ENCODE data around the gene MLST8.

DNA sequence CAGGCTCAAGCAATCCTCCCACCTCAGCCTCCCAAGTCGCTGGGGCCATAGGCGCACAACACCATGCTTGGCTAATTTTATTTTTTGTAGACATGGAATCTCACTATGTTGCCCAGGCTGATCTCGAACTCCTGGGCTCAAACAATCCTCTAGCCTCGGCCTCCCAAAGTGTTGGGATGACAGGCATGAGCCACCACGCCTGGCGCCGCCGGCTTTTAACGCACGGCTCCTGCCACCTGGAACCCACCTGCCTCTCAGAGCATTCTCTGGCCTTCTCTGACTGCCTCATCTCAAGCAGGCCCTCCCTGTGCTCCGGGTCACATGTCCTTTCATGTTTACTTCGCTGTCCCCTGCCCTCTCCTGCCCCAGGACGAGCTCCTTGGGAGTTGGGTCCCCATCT, 19.2 kb upstream of the MLST8 start:
- TF ChIP-seq EP300 (IDR thresholded peaks at IDR 0.05; ENCODE audit: borderline replicate concordance in 1 of 2, low read depth in 2 of 2, low read length in 2 of 2) (no peak), JUND (IDR thresholded peaks at IDR 0.05; ENCODE audit: low read length) (no peak), YY1 (IDR thresholded peaks at IDR 0.05; ENCODE audit: low read depth, low read length) (no peak), SUZ12 (IDR thresholded peaks at IDR 0.05; ENCODE audit: low read length) (no peak), RXRA (IDR thresholded peaks at IDR 0.05; ENCODE audit: insufficient read depth, low read depth, low read length) (no peak), POLR2A (IDR thresholded peaks at IDR 0.05; ENCODE audit: control extremely low read depth in 1 of 2, low read depth in 2 of 2, low read length in 2 of 2) (no peak), CEBPB (IDR thresholded peaks at IDR 0.05; ENCODE audit: low read depth, low read length) (no peak), TCF12 (IDR thresholded peaks at IDR 0.05; ENCODE audit: low read depth, low read length) (no peak)
- TF ChIP-seq, protein P1, sequence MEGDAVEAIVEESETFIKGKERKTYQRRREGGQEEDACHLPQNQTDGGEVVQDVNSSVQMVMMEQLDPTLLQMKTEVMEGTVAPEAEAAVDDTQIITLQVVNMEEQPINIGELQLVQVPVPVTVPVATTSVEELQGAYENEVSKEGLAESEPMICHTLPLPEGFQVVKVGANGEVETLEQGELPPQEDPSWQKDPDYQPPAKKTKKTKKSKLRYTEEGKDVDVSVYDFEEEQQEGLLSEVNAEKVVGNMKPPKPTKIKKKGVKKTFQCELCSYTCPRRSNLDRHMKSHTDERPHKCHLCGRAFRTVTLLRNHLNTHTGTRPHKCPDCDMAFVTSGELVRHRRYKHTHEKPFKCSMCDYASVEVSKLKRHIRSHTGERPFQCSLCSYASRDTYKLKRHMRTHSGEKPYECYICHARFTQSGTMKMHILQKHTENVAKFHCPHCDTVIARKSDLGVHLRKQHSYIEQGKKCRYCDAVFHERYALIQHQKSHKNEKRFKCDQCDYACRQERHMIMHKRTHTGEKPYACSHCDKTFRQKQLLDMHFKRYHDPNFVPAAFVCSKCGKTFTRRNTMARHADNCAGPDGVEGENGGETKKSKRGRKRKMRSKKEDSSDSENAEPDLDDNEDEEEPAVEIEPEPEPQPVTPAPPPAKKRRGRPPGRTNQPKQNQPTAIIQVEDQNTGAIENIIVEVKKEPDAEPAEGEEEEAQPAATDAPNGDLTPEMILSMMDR (IDR thresholded peaks at IDR 0.05; ENCODE audit: control extremely low read depth in 1 of 3, insufficient read depth in 1 of 3, low read depth in 1 of 3, low read length in 3 of 3) = no peak
- TF ChIP-seq, protein P2, sequence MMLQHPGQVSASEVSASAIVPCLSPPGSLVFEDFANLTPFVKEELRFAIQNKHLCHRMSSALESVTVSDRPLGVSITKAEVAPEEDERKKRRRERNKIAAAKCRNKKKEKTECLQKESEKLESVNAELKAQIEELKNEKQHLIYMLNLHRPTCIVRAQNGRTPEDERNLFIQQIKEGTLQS (IDR thresholded peaks at IDR 0.05; ENCODE audit: insufficient read depth, low read depth, low read length) = no peak

Measured in H1 (cell line).